HUDEP-2 (cell line): ENCODE results near the gene HNRNPR.

Source experiments
- DNase-seq, 76 experiments: peaks; one replicate each; lab custom pipeline; 2025; ENCODE audit not compliant: unreplicated experiment in 76 of 76; lab: John Stamatoyannopoulos, UW

The HNRNPR gene

GRCh38 chr1:23369335-23370013 is 25.4 kb upstream of the HNRNPR start, which contains the start of gene ZNF436:
TSS of gene ZNF436 (minus strand) at chr1:23369836. CDS start at chr1:23368005, 1,831 bp downstream.
- DNase-seq: peak in 66 of 76 experiments; percentile 10 to 75 (median 52)

GRCh38 chr1:23368562-23369334 is 24.7 kb upstream of the HNRNPR start:
- DNase-seq: peak in 74 of 76 experiments; percentile 4 to 90 (median 76)

GRCh38 chr1:23367791-23368561 is 23.9 kb upstream of the HNRNPR start:
- DNase-seq: peak in 75 of 76 experiments; percentile 62 to 99 (median 98)

DNA sequence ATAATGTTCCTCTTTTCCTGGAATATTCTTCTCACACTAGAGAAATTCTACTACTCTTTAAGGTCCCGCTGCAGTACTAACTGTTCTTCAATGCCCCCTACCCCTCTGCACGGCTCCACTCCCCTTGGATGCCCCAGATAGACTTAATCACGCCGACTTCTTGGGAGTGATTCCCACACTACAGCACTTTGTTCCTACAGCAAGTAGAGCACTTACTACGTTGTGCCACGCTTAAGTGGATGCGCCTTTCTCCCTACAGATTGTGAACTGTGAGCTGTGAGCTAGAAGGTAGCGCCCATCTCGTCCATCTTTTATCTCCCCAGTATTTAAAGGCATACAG is 23.3 kb upstream of the HNRNPR start:
- DNase-seq: no peak

DNA sequence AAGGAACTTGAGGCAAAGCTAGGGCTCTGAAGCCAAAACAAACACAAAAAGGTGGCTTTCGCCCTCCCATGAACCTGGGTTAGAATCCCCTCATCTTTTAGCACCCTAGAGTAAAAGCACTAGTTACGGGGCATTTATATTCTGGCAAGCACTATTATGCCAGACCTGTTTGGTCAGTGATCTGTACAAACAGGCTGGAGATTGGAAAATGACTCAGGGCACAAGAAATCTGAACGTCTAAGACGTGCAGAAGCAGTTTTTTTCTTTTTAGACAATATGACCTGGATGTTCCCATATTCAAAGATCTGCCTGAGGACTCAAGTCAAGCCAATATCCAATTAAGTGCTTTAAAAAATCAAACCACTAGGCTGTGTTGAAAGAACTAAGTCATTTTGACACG is 22.5 kb upstream of the HNRNPR start:
- no peak for DNase-seq

DNA sequence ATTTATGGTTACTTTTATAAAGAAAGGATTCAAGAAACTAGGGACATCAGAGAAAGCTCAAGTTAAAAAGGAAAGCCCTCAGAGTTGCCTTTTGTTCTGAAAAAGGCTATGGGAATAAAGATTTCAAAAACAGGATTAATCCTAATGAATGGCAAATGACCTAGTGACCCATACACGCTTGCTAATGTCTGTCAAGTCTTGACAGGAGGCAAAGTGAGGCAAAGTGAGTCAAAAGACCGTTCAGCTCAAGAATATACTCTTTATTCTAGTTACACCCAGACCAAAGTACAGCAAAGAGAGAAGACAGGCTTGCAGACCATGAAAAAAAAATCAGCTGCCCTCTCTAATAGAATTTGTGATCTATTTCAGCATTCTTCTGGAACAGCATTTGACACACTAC is 22.1 kb upstream of the HNRNPR start:
- no peak for DNase-seq

- no peak for DNase-seq
Observed at GRCh38 chr1:23362218-23362713, 18.2 kb upstream of the HNRNPR start.

- DNase-seq: no peak
Observed at GRCh38 chr1:23358310-23358875, 14.3 kb upstream of the HNRNPR start.

GRCh38 chr1:23357138-23357908 is 13.2 kb upstream of the HNRNPR start:
- DNase-seq: no peak

DNA sequence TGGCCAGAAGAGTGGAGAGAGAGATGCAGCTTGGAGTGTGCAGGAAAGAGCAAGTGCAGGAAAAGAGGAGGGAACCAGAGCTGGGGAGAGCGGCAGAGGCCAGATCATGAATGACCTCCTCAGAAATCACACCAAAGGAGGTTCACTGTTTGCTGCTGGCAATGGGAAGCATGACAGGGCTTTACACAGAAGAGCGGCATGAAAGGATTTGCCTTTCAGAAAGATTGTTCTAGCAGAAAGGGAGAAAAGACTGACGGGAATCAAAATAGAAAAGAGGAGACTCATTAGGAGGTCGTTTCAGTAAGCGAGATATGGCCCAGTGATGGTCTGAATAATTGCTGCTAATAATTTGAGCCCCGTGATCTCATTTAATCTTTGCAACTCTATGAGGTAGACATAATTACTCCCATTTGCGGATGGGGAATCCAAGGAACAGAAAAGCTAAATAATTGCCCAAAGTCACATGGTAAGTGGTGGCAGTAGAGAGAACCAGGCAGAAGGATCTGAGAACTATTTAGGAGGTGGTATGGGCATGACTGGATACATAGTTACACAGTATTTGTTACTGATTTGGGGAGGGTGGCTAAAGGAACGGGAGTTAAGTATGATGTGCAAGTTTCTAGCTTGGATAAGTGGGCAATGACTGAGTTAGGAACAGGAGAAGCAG is 12.5 kb upstream of the HNRNPR start:
- DNase-seq: no peak

DNA sequence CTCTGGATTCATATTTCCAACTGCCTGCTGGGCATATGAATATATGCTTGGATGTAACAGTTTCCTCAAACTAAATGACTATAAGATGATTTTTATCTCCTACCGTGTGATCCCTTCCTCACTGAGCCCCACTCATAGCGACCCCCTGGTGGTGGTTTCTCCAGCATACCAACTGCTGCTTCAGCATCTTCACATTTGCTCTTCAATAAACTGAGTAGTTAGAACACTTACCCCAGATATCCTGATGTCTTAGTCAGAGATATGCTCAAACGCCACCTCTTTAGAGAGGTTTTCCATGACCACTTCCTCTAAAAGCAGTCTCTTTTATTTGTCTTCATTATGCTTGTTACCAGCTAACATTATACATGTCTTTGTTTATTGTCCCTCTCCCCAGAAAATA is 10.2 kb upstream of the HNRNPR start:
- no peak for DNase-seq

DNA sequence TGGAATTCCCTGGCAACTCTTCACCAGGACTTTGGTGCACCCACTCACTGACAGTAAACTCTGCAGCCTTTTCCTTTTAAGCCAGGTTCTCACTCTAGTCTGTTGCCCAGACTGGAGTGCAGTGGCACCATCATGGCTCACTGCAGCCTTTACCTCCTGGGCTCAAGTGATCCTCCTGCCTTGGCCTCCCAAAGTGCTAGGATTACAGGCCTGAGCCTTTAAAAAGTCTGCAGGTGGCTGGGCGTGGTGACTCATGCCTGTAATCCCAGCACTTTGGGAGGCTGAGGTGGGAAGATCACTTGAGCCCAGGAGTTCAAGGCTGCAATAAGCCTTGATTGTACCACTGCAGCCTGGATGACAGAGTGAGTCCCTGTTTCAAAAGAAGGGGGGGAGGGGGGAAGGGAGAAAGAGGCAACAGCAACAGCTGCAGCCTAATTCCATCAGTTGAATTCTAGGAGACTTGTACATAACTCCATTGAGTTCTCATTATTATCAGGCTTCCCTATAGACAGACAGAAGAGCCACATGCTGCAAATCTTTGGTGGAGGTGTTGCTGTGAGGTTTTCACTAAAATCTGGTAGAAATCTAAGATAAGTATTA is 8.1 kb upstream of the HNRNPR start:
- no peak for DNase-seq

DNA sequence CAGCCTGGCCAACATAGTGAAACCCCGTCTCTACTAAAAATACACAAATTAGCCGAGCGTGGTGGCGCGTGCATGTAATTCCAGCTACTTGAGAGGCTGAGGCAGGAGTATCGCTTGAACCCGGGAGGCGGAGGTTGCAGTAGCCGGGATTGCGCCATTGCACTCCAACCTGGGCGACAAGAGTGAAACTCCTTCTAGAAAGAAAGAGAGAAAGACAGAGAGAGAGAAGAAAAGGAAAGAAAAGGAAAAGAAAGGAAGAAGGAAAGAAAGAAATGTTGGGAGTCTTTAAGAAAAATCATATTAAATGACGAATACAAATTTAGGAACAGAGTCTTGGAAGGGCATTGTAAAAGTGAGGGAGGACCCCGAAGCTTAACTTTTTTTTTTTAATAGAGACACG is 1.8 kb upstream of the HNRNPR start:
- no peak for DNase-seq

- DNase-seq: peak in 1 of 76 experiments; percentile 14
Observed at GRCh38 chr1:23344987-23345472, 946 bp upstream of the HNRNPR start.

- DNase-seq: peak in 39 of 76 experiments; percentile 1 to 59 (median 32)
Observed at GRCh38 chr1:23343221-23344110, 618 bp downstream of the HNRNPR start.

DNA sequence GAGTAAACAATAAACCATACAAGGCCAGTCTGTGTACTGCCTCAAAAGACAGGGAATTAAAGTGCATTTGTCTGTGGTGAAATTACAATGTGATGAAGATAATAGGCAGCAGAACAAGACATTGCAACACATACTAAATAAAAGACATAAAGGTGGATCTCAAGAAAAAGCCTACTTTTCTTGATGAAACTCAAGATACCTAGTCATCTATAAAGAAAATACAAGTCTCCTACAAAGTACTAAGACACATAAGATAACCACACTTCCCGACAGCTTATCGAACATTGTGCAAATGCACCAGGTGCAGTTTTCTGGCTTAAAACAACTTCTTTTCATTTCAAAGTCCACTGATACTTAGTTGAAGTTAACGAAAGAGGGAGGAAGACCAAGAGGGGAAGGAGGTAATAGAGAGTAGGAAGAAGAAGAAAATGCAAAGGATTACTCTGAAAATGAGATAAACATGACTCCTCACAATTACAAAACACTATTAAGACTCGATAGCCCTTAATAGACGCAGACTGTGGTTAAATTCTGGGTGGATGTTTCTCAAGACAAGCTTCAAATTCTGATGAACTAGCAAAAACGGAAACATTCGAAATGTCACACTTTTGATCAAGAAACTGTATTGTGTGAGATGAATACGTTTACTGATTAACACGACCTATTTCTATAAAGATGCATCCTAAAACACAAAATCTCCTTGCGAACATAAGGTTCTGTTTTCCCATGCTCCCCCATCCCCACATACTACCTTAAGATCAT is 2.0 kb downstream of the HNRNPR start:
- DNase-seq: peak in 11 of 76 experiments; percentile 6 to 39 (median 17)

- peak in 21 of 76 experiments; percentile 5 to 53 (median 29) for DNase-seq
Observed at GRCh38 chr1:23339632-23340031, 4.5 kb downstream of the HNRNPR start.
